Measurements from ENCODE around the gene RAB4A.

- no peak for TF ChIP-seq CTCF (IDR thresholded peaks at IDR 0.05; ENCODE audit: control extremely low read depth in 1 of 3, insufficient read depth in 1 of 3, low read depth in 1 of 3, low read length in 3 of 3)
- no peak for TF ChIP-seq POLR2A (IDR thresholded peaks at IDR 0.05; ENCODE audit: control extremely low read depth in 1 of 2, low read depth in 2 of 2, low read length in 2 of 2)
- no peak for TF ChIP-seq CREB1 (IDR thresholded peaks at IDR 0.05)
- no peak for TF ChIP-seq CBX5 (IDR thresholded peaks at IDR 0.05; ENCODE audit: low read depth, low read length)
- TF ChIP-seq ZNF274 (IDR thresholded peaks at IDR 0.05; ENCODE audit: borderline replicate concordance, extremely low read depth, low read length): no peak
- no peak for TF ChIP-seq SUZ12 (IDR thresholded peaks at IDR 0.05; ENCODE audit: low read length)
Measured at GRCh38 chr1:229225331-229225782, 45.6 kb upstream of the RAB4A start.
